IMR-90 (cell line): ENCODE data around the gene ARMH2.

ENCODE experiments used
- BHLHE40 ChIP-seq: fragments of 150-350 bp; IDR thresholded peaks from 2 replicates; pipeline ENCODE4 v1.6.1; 2016; ENCODE audit warnings: mild to moderate bottlenecking, low read depth, low read length
- CTCF ChIP-seq: conservative IDR thresholded peaks from 2 replicates; pipeline ENCODE4 v1.5.1; 2012; ENCODE audit warnings: mild to moderate bottlenecking, low read depth, low read length, improper control_type of control experiment
- POLR2A ChIP-seq: IDR thresholded peaks from 2 replicates; pipeline ENCODE4 v1.6.1; 2012; ENCODE audit warnings: mild to moderate bottlenecking, low read depth, low read length
- SMC3 ChIP-seq: fragments of 150-350 bp; IDR thresholded peaks from 2 replicates; pipeline ENCODE4 v1.6.1; 2016; ENCODE audit warnings: low read depth, mild to moderate bottlenecking, antibody characterized with exemption, low read length, moderate library complexity

GRCh38 chr6:24844903-24845302 is 46.2 kb upstream of the ARMH2 start:
- TF ChIP-seq POLR2A (no peak), BHLHE40 (no peak), CTCF (no peak), SMC3 (no peak)
